ENCODE measurements around the gene TPSAB1. TPM values are rescaled to one million over a fixed set of nuclear protein-coding genes. Genes with fewer than 3 reads are reported as not detected.

Gene TPSAB1
- total and polyA plus RNA-seq, 4 donors: 0.23 to 10.8 (median 1.2) TPM

DNA sequence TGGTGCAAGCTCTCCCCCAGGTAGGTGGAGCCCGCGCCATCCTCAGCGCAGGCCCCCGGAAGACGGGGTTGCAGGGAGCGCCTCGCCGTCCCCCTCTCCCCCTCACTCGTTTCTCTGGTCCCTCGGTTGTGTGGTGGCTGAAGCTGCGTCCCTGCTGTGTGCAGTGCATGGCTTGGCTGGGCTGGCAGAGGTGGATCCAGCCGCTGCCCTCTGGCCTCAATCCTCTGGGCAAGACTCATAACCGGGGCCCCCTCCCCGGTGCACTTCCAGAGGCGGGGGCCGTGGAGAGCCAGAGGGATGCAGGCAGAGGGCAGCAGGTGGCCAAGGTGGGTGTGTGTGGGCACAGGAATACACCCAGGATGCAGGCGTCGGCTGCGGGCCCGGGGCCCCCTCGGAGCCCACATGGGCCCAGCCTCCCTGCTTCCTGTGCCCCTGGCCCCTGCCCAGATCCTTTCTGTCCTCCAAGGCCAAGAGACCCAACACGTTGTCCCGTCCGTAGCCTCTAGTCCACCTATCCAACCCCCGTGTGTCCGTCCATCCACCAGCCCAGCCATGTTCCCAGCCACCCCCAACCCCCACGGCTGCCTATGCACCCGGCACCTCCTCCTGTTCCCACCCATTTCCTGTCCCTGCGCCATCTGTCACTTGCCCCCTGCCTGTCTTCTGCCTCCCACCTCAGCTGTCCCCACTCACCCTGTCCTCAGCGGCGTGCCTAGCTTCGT lies 24.8 kb upstream of the TPSAB1 start:
- 82% methylated on average over 32 of the region's 32 CpGs for WGBS

GRCh38 chr16:1216296-1216619 lies 24.2 kb upstream of the TPSAB1 start:
- 90% methylated on average over 12 of the region's 12 CpGs for WGBS
- Histone ChIP-seq H3K4me1 (ENCODE audit: control insufficient read depth in 4 of 4, insufficient read depth in 4 of 4, low read length in 3 of 4) (no peaks in the 10 kb centered on the region), H3K36me3 (ENCODE audit: control insufficient read depth in 4 of 4, insufficient read depth in 3 of 4, low read depth in 1 of 4, low read length in 3 of 4) (peaks cover 0 to 72% (median 18%) of the 10 kb centered on the region in 4 donors), H3K4me3 (ENCODE audit: low read depth in 1 of 3, low read length in 3 of 3) (no peak overlapping the region), H3K27me3 (ENCODE audit: control insufficient read depth in 4 of 4, insufficient read depth in 4 of 4, low read length in 3 of 4) (no peaks in the 10 kb centered on the region), H3K9ac (ENCODE audit: low read depth in 1 of 2, low read length in 2 of 2) (no peak overlapping the region), H3K9me3 (ENCODE audit: control insufficient read depth in 4 of 4, low read length in 3 of 4) (no peaks in the 10 kb centered on the region), H3K27ac (ENCODE audit: low read depth in 1 of 2, low read length in 2 of 2) (no peak overlapping the region)
- DNase-seq (ENCODE audit: low spot score): no peak
- TF ChIP-seq TAF1 (conservative IDR thresholded peaks at IDR 0.05) (no peak), JUND (IDR thresholded peaks at IDR 0.05) (no peak), NR2F2 (IDR thresholded peaks at IDR 0.05) (no peak), GABPA (IDR thresholded peaks at IDR 0.05 in 1 of 2, conservative IDR thresholded peaks at IDR 0.05 in 1 of 2) (no peak), RAD21 (IDR thresholded peaks at IDR 0.05) (no peak), REST (IDR thresholded peaks at IDR 0.05) (no peak)
- TF ChIP-seq, protein P1, sequence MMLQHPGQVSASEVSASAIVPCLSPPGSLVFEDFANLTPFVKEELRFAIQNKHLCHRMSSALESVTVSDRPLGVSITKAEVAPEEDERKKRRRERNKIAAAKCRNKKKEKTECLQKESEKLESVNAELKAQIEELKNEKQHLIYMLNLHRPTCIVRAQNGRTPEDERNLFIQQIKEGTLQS (IDR thresholded peaks at IDR 0.05): no peak

More for the DNA sequence above, 24.8 kb upstream of the TPSAB1 start:
- no peak for TF ChIP-seq JUND (IDR thresholded peaks at IDR 0.05)
- Histone ChIP-seq H3K9me3 (ENCODE audit: control insufficient read depth in 4 of 4, low read length in 3 of 4) (no peaks in the 10 kb centered on the region), H3K27ac (ENCODE audit: low read depth in 1 of 2, low read length in 2 of 2) (no peak overlapping the region), H3K4me1 (ENCODE audit: control insufficient read depth in 4 of 4, insufficient read depth in 4 of 4, low read length in 3 of 4) (no peaks in the 10 kb centered on the region), H3K36me3 (ENCODE audit: control insufficient read depth in 4 of 4, insufficient read depth in 3 of 4, low read depth in 1 of 4, low read length in 3 of 4) (peaks cover 0 to 73% (median 19%) of the 10 kb centered on the region in 4 donors), H3K9ac (ENCODE audit: low read depth in 1 of 2, low read length in 2 of 2) (no peak overlapping the region), H3K4me3 (ENCODE audit: low read depth in 1 of 3, low read length in 3 of 3) (no peak overlapping the region), H3K27me3 (ENCODE audit: control insufficient read depth in 4 of 4, insufficient read depth in 4 of 4, low read length in 3 of 4) (no peaks in the 10 kb centered on the region)
- DNase-seq (ENCODE audit: low spot score): no peak

- Histone ChIP-seq H3K27ac (ENCODE audit: low read depth in 1 of 2, low read length in 2 of 2) (no peak overlapping the region), H3K4me1 (ENCODE audit: control insufficient read depth in 4 of 4, insufficient read depth in 4 of 4, low read length in 3 of 4) (no peaks in the 10 kb centered on the region), H3K9ac (ENCODE audit: low read depth in 1 of 2, low read length in 2 of 2) (no peak overlapping the region), H3K4me3 (ENCODE audit: low read depth in 1 of 3, low read length in 3 of 3) (no peak overlapping the region), H3K36me3 (ENCODE audit: control insufficient read depth in 4 of 4, insufficient read depth in 3 of 4, low read depth in 1 of 4, low read length in 3 of 4) (peaks cover 0 to 67% (median 16%) of the 10 kb centered on the region in 4 donors), H3K27me3 (ENCODE audit: control insufficient read depth in 4 of 4, insufficient read depth in 4 of 4, low read length in 3 of 4) (no peaks in the 10 kb centered on the region), H3K9me3 (ENCODE audit: control insufficient read depth in 4 of 4, low read length in 3 of 4) (no peaks in the 10 kb centered on the region)
- DNase-seq (ENCODE audit: low spot score): no peak
- 90% methylated on average over 32 of the region's 32 CpGs for WGBS
- TF ChIP-seq EGR1 (IDR thresholded peaks at IDR 0.05; ENCODE audit: low read depth in 2 of 2) (no peak), TAF1 (conservative IDR thresholded peaks at IDR 0.05) (no peak), YY1 (IDR thresholded peaks at IDR 0.05) (no peak), CTCF (IDR thresholded peaks at IDR 0.05; ENCODE audit: low read depth, low read length, missing input control) (no peak), JUND (IDR thresholded peaks at IDR 0.05) (no peak), GABPA (IDR thresholded peaks at IDR 0.05 in 1 of 2, conservative IDR thresholded peaks at IDR 0.05 in 1 of 2) (no peak), SP1 (IDR thresholded peaks at IDR 0.05) (no peak), RXRA (IDR thresholded peaks at IDR 0.05) (no peak), REST (IDR thresholded peaks at IDR 0.05) (no peak), HNF4A (conservative IDR thresholded peaks at IDR 0.05) (no peak), NR2F2 (IDR thresholded peaks at IDR 0.05) (no peak), FOXA2 (IDR thresholded peaks at IDR 0.05) (no peak), HNF4G (IDR thresholded peaks at IDR 0.05) (no peak)
- TF ChIP-seq, protein P2, sequence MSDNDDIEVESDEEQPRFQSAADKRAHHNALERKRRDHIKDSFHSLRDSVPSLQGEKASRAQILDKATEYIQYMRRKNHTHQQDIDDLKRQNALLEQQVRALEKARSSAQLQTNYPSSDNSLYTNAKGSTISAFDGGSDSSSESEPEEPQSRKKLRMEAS (IDR thresholded peaks at IDR 0.05): no peak
- TF ChIP-seq, protein P1 (IDR thresholded peaks at IDR 0.05): no peak
Measured at GRCh38 chr16:1216681-1217400, 23.7 kb upstream of the TPSAB1 start.
